WTC11 (cell line): ENCODE data around the gene LRRC3B. TPM values are rescaled to one million over a fixed set of nuclear protein-coding genes. Genes with fewer than 3 reads are reported as not detected.

Source experiments
- ATAC-seq: fragments of 200-7000 bp; cut with Tn5 transposase; 2 replicates; pipeline ENCODE4 v1.10.0; 2021; ENCODE audit warnings: mild to moderate bottlenecking, moderate library complexity
- CTCF ChIA-PET: fragments of 300-600 bp; sonication (Branson Sonifier 250); formaldehyde crosslinking; loops from one replicate; lab custom pipeline; 2021; ENCODE audit warnings: antibody characterized with exemption; lab: Charles Lee
- POLR2A ChIA-PET: fragments of 350-600 bp; sonication (Branson Sonifier 250); formaldehyde crosslinking; loops from one replicate; lab custom pipeline; 2021; ENCODE audit warnings: antibody characterized with exemption; lab: Charles Lee
- DNase-seq: peaks from one replicate; pipeline ENCODE4 v3.0.0; 2021; ENCODE audit warnings: low spot score
- H3K27ac Mint-ChIP-seq: 2 replicates; pipeline ENCODE4 v1.8.0; 2021; ENCODE audit warnings: mixed read lengths
- H3K27me3 Mint-ChIP-seq: 2 replicates; pipeline ENCODE4 v1.8.0; 2021; ENCODE audit warnings: low read depth, mild to moderate bottlenecking, moderate library complexity, mixed read lengths
- H3K36me3 Mint-ChIP-seq: 2 replicates; pipeline ENCODE4 v1.8.0; 2021; ENCODE audit warnings: mixed read lengths
- H3K4me1 Mint-ChIP-seq: 2 replicates; pipeline ENCODE4 v1.8.0; 2022; ENCODE audit warnings: mixed read lengths
- H3K4me3 Mint-ChIP-seq: 2 replicates; pipeline ENCODE4 v1.8.0; 2021; ENCODE audit warnings: mild to moderate bottlenecking, moderate library complexity, mixed read lengths
- H3K9me3 Mint-ChIP-seq: 2 replicates; pipeline ENCODE4 v1.8.0; 2021; ENCODE audit warnings: mixed read lengths
- ARID4B ChIP-seq: sonication (generic); formaldehyde crosslinking; IDR thresholded peaks from 2 replicates; pipeline ENCODE4 v1.8.0; 2023; ENCODE audit warnings: missing genetic modification reagents, mild to moderate bottlenecking, borderline replicate concordance
- CREB1 ChIP-seq: sonication (generic); formaldehyde crosslinking; IDR thresholded peaks from 2 replicates; pipeline ENCODE4 v1.8.0; 2023; ENCODE audit warnings: mild to moderate bottlenecking, missing genetic modification reagents
- CTCF ChIP-seq: fragments of 200-600 bp; IDR thresholded peaks from 2 replicates; pipeline ENCODE4 v1.8.0; 2022; ENCODE audit warnings: antibody characterized with exemption
- JAZF1 ChIP-seq: fragments of 250-450 bp; sonication (Bioruptor Pico); IDR thresholded peaks from 2 replicates; pipeline ENCODE4 v1.9.0; 2021; ENCODE audit warnings: moderate library complexity, mild to moderate bottlenecking, inconsistent platforms
- JUN ChIP-seq: sonication (generic); formaldehyde crosslinking; IDR thresholded peaks from 2 replicates; pipeline ENCODE4 v1.8.0; 2023; ENCODE audit warnings: mild to moderate bottlenecking, missing genetic modification reagents
- MAX ChIP-seq: sonication (generic); formaldehyde crosslinking; IDR thresholded peaks from 2 replicates; pipeline ENCODE4 v1.8.0; 2022; ENCODE audit warnings: mild to moderate bottlenecking, missing genetic modification reagents
- NFATC4 ChIP-seq: fragments of 250-450 bp; sonication (Bioruptor Pico); IDR thresholded peaks from 2 replicates; pipeline ENCODE4 v1.9.0; 2021; ENCODE audit warnings: mild to moderate bottlenecking
- PRRX2 ChIP-seq: fragments of 250-450 bp; sonication (Bioruptor Pico); IDR thresholded peaks from 2 replicates; pipeline ENCODE4 v1.8.0; 2021; ENCODE audit warnings: mild to moderate bottlenecking
- RELA ChIP-seq: sonication (generic); formaldehyde crosslinking; IDR thresholded peaks from 2 replicates; pipeline ENCODE4 v1.8.1; 2022; ENCODE audit warnings: missing genetic modification reagents, mild to moderate bottlenecking, borderline replicate concordance
- RORB ChIP-seq: fragments of 250-450 bp; sonication (Bioruptor Pico); IDR thresholded peaks from 2 replicates; pipeline ENCODE4 v1.9.0; 2021; ENCODE audit warnings: mild to moderate bottlenecking
- TEAD4 ChIP-seq: sonication (generic); formaldehyde crosslinking; IDR thresholded peaks from 2 replicates; pipeline ENCODE4 v1.8.0; 2022; ENCODE audit warnings: mild to moderate bottlenecking, missing genetic modification reagents
- ZBTB43 ChIP-seq: sonication (generic); formaldehyde crosslinking; IDR thresholded peaks from 2 replicates; pipeline ENCODE4 v1.8.1; 2023; ENCODE audit warnings: mild to moderate bottlenecking, missing genetic modification reagents
- ZNF317 ChIP-seq: sonication (generic); formaldehyde crosslinking; IDR thresholded peaks from 2 replicates; pipeline ENCODE4 v1.8.1; 2023; ENCODE audit warnings: low read depth, mild to moderate bottlenecking, moderate library complexity, missing genetic modification reagents, borderline replicate concordance
- ZNF396 ChIP-seq: fragments of 250-450 bp; sonication (Bioruptor Pico); IDR thresholded peaks from 2 replicates; pipeline ENCODE4 v1.8.0; 2021; ENCODE audit warnings: mild to moderate bottlenecking, moderate library complexity, borderline replicate concordance
- ZNF416 ChIP-seq: fragments of 250-450 bp; sonication (Bioruptor Pico); IDR thresholded peaks from 2 replicates; pipeline ENCODE4 v1.9.0; 2021; ENCODE audit warnings: mild to moderate bottlenecking, inconsistent platforms
- ZNF423 ChIP-seq: fragments of 250-450 bp; sonication (Bioruptor Pico); IDR thresholded peaks from 2 replicates; pipeline ENCODE4 v2.1.2; 2022; ENCODE audit warnings: mild to moderate bottlenecking, moderate library complexity
- ZNF671 ChIP-seq: fragments of 250-450 bp; sonication (Bioruptor Pico); IDR thresholded peaks from 2 replicates; pipeline ENCODE4 v1.8.0; 2021; ENCODE audit warnings: mild to moderate bottlenecking
- ZSCAN18 ChIP-seq: fragments of 250-450 bp; sonication (Bioruptor Pico); IDR thresholded peaks from 2 replicates; pipeline ENCODE4 v2.1.2; 2022; ENCODE audit warnings: mild to moderate bottlenecking, moderate library complexity
- total RNA-seq: library from RNA; stranded (reverse); gene quantifications from 3 replicates; pipeline ENCODE4 v1.2.3, GENCODE V29; 2021
- TF ChIP-seq, protein P1 (sequence below): sonication (generic); formaldehyde crosslinking; IDR thresholded peaks from 2 replicates; pipeline ENCODE4 v1.8.1; 2023; ENCODE audit warnings: mild to moderate bottlenecking, missing genetic modification reagents, borderline replicate concordance
- TF ChIP-seq, protein P2 (sequence below): sonication (generic); formaldehyde crosslinking; IDR thresholded peaks from 2 replicates; pipeline ENCODE4 v1.8.0; 2022; ENCODE audit warnings: mild to moderate bottlenecking, missing genetic modification reagents

The LRRC3B gene
- total RNA-seq, 1 experiment from 2014 or later, result 5.3 TPM

GRCh38 chr3:26628915-26629314 lies 6.3 kb downstream of the LRRC3B start:
- POLR2A ChIA-PET, result no interaction called here
- CTCF ChIA-PET, result interaction anchor here (0.9 kb wide), 1 partner anchor 84 kb away, joined by 5 read pairs; no protein-coding TSS in a partner anchor
- no peak overlapping the region for H3K4me3 Mint-ChIP-seq
- TF ChIP-seq ZNF671, result no peak
- no peak for TF ChIP-seq ZNF396 (CRISPR knock-in tag)
- TF ChIP-seq ZSCAN18 (CRISPR knock-in tag), result no peak
- TF ChIP-seq, protein P1, sequence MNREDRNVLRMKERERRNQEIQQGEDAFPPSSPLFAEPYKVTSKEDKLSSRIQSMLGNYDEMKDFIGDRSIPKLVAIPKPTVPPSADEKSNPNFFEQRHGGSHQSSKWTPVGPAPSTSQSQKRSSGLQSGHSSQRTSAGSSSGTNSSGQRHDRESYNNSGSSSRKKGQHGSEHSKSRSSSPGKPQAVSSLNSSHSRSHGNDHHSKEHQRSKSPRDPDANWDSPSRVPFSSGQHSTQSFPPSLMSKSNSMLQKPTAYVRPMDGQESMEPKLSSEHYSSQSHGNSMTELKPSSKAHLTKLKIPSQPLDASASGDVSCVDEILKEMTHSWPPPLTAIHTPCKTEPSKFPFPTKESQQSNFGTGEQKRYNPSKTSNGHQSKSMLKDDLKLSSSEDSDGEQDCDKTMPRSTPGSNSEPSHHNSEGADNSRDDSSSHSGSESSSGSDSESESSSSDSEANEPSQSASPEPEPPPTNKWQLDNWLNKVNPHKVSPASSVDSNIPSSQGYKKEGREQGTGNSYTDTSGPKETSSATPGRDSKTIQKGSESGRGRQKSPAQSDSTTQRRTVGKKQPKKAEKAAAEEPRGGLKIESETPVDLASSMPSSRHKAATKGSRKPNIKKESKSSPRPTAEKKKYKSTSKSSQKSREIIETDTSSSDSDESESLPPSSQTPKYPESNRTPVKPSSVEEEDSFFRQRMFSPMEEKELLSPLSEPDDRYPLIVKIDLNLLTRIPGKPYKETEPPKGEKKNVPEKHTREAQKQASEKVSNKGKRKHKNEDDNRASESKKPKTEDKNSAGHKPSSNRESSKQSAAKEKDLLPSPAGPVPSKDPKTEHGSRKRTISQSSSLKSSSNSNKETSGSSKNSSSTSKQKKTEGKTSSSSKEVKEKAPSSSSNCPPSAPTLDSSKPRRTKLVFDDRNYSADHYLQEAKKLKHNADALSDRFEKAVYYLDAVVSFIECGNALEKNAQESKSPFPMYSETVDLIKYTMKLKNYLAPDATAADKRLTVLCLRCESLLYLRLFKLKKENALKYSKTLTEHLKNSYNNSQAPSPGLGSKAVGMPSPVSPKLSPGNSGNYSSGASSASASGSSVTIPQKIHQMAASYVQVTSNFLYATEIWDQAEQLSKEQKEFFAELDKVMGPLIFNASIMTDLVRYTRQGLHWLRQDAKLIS (CRISPR knock-in tag), result no peak
- TF ChIP-seq ZNF317, result no peak
- TF ChIP-seq RORB (CRISPR knock-in tag), result no peak
- no peak for TF ChIP-seq JUN (CRISPR knock-in tag)
- no peak for TF ChIP-seq ZNF423
- no peak for TF ChIP-seq PRRX2
- no peak for TF ChIP-seq TEAD4
- TF ChIP-seq, protein P2, sequence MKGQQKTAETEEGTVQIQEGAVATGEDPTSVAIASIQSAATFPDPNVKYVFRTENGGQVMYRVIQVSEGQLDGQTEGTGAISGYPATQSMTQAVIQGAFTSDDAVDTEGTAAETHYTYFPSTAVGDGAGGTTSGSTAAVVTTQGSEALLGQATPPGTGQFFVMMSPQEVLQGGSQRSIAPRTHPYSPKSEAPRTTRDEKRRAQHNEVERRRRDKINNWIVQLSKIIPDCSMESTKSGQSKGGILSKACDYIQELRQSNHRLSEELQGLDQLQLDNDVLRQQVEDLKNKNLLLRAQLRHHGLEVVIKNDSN, result no peak
- no peak for TF ChIP-seq CTCF
- TF ChIP-seq ARID4B (CRISPR knock-in tag), result no peak
- TF ChIP-seq MAX (CRISPR knock-in tag), result no peak
- no peak for TF ChIP-seq ZBTB43 (CRISPR knock-in tag)
- no peak for TF ChIP-seq RELA
- no peak for TF ChIP-seq JAZF1 (CRISPR knock-in tag)
- no peak for TF ChIP-seq CREB1 (CRISPR knock-in tag)
- TF ChIP-seq NFATC4 (CRISPR knock-in tag), result no peak
- no peak for TF ChIP-seq ZNF416
- TF ChIP-seq, all 79 proteins: peak for 0
- Mint-ChIP-seq H3K4me1 (peaks cover 33% of the 10 kb centered on the region), H3K36me3 (peaks cover 2% of the 10 kb centered on the region; the same call in 1 of the 2 replicates), H3K27ac (no peak overlapping the region), H3K27me3 (peaks cover 92% of the 10 kb centered on the region), H3K9me3 (no peaks in the 10 kb centered on the region)
- DNase-seq, result no peak
- ATAC-seq, result no peak
